Measurements from ENCODE around the gene SESN1.
"Not testable (repeated sequence)": the region's sequence is repeated elsewhere in the genome, so short reads cannot be mapped to it uniquely, and the experiment has no call there.

The SESN1 gene

DNA sequence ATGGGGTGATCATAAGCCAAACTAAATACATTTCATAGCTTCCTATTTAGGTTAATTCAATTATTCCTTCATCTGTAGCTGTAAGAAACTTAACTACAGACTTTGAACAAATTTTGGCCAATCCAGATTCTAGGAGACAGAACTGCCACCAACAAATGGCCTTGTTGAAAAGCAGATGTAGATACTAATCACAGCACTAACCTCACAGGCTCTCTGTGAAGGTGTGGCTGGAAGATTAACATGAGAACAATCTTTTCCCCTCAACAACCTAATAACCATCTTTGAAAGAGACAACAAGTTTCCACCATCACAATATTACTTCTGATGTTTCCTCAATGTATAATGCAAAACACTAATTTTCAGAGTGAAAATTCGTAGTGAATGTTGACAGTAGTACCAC is 87.8 kb downstream of the SESN1 start:
- in situ Hi-C loops (cut with MboI; ENCODE audit: low sequenced_read_pairs) = no loop called here

DNA sequence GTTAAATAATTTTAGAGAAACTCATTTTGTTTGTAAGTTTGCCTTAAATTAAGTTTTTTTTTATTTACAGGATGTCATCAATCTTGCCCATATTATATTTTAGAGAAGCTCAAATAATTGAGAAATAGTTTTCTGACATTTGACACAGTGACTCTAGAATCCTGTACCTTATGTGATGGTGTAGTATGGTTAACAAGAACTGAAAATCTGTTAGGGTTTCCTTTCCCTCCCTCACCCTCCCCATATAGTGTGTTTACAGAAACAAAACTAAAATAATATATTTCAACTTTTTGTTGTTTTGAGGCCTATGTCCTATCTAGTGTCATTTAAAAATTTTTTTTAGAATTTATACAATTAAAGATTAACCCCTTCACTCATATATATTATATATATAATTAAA is 91.8 kb downstream of the SESN1 start:
- in situ Hi-C loops (cut with MboI; ENCODE audit: low sequenced_read_pairs) = no loop called here

DNA sequence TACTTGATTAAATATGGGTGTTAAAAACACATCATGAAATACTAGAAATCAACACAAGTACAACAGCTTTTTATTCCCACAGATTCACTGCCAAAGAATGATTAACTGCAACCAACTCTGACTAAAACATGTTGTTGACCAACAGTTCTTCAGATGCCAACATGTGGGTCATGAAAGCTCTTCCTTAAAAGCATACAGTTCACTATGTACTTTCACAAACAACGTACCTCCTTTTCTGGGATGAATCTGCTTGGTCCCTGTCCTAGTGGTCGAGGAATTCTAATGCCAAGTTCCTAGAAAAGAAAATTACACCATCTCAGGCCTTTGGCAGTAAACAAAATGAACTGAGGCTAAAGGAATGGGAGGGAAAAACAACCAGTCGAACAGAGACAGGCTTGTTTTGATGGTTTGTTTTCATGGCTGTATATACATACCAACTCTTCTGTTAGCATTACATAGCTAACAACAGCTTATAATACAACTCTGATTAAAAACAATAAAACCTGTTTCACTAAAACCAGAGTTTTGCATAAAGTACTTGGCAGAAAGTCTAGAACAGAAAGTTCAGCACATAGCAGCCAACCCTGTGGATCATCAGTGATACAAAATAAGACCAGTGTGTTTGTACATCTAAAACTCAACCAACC is 92.5 kb downstream of the SESN1 start:
- in situ Hi-C loops (cut with MboI; ENCODE audit: low sequenced_read_pairs) = no loop called here

DNA sequence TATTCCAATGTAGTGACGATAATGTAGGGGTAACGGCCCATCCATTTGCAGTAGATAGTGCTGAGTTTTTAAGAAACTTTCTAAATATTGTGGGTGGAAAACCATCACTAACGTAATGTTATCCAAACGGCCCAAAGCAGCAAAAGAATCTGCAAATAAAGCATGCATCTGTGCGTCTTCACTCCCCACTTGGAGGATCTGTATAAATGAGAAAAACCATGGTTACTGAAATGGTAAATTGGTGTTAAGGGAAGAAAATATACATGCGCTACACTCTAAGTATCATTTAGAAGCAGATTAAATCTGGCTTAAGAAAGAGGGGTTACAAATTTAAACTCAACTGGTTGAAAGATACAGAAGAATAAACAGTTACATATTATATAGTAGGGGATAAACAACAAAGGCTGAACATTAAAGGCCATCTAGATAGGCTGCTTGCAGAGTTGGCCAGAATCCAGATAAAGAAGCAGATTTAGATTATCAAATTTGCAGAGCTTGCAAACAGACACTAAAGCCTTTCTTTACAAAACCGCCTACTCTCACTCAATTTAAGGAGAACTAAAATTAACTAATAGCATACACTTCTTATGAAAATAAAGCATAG is 93.3 kb downstream of the SESN1 start:
- in situ Hi-C loops (cut with MboI; ENCODE audit: low sequenced_read_pairs) = no loop called here

DNA sequence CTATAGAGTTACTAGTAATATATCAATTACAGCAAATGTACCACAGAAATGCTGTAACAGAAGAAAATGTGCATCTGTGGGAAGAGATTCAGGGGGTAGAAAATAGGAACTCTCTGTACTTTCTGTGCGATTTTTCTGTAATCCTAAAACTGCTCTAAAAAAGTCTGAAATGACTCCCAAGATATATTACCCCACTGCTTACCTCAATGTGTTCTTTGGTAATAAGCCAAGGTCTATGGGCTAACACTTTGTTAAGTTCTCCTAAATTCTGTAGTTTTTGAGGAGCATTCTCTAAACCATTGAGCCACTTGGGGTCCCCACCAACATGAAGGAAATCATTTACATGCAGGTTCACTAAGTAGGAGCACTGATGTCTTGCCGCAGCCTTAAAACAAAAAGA is 94.4 kb downstream of the SESN1 start:
- in situ Hi-C loops (cut with MboI; ENCODE audit: low sequenced_read_pairs) = no loop called here

DNA sequence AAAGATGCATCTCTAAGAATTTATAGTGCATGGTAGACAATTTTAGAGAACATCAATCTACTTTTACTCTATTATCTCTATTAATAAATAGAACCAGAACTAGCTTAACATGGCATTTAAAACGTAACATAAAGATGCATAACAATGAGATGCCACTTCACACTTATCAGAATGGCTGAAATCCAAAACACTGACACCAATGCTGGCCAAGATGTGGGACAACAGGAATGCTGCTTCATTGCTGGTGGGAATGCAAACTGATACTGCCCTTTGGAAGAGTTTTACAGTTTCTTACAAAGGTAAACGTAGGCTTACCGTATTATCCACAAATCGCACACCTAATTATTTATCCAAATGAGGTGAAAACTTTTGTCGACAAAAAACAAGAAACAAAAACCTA is 95.2 kb downstream of the SESN1 start:
- in situ Hi-C loops (cut with MboI; ENCODE audit: low sequenced_read_pairs) = no loop called here

DNA sequence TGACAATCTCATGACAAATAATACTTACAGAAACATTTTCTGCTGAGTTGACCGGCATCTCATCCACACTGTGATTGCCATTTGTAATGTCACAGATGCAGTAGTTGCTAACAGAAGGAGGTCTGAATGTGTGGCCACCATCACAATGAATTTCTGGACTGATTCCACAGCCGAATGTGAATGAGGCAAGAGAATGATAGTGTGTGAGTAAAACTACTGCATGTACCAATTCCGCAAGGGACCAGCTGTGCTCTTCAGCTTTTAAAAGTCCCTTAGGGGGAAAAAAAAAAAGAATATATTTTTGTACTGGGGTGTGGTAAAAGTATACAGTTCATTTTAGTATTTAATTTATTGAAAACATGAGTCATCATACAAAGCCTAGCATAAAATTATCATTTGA is 96.2 kb downstream of the SESN1 start:
- in situ Hi-C loops (cut with MboI; ENCODE audit: low sequenced_read_pairs) = no loop called here

DNA sequence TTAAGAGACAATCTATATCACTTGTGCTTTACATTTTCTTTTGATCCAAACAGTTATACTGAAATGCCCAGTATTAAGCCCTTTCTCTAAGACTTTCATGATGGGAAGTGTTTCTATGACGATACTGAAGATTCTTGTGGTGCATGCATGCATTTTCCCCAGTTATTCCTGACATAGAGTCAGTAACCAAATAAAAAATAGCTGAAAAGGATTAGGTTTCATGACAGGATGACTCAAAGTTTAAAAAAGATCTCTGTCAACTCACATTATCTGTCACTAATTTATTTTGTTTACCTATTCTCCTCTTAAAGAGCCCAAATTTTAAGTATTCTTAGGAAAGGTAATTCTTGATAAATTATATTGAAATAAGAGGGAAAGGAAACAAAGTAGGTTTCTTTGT is 98.4 kb downstream of the SESN1 start:
- in situ Hi-C loops (cut with MboI; ENCODE audit: low sequenced_read_pairs) = no loop called here

DNA sequence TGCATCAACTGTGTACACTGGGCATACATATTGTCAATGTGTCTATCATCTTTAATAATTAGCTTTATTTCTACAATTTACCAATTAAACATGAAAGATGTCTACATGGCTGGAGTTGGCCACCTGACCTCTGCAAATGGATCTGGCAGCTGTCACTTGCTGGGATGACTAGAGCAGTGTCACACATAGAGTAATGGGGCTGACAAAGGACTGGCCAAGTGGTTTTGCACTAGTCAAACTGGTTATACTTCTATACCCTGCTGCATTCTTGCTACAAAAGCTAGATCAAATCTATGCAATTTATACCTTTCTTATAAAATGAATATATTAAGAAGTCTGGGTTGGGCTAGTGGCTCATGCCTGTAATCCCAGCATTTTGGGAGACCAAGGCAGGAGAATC is 99.3 kb downstream of the SESN1 start:
- in situ Hi-C loops (cut with MboI; ENCODE audit: low sequenced_read_pairs) = no loop called here

DNA sequence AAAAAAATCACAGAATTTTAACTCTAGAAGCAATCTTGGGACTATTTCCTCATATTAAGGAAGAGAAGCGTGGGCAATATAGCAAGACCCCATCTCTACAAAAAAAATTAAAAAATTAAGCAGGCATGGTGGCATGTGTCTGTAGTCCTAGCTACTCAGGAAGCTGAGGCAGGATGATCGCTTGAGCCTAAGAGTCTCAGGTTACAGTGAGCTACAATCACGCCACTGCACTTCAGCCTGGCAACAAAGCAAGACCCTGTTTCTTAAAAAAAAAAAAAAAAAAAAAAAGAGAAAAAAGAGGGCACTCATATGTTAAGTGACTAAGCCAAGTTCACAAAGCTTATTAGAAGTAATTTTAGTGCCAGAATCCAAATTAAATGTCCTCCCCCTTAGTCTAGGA is 100.8 kb downstream of the SESN1 start:
- in situ Hi-C loops (cut with MboI; ENCODE audit: low sequenced_read_pairs) = no loop called here

DNA sequence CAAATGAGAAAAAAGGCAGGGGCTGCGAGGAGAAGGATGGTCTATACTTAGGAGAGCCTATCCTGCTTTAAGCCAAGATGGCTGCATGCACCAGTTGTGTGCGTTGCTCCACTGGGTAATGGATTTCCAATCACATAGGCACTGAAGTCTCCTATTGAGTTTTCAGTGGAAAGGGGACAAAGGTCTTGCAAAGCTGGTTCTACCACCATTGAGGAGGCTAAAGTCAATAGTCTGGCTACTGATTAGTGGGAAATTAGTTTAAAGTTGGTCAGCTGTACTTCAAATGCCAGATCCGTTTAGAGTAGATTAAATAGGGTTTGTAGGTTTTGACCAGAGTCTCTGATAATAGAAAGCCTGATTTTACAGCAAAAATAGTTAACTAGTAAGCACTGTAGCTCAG is 104.9 kb downstream of the SESN1 start:
- in situ Hi-C loops (cut with MboI; ENCODE audit: low sequenced_read_pairs) = no loop called here

DNA sequence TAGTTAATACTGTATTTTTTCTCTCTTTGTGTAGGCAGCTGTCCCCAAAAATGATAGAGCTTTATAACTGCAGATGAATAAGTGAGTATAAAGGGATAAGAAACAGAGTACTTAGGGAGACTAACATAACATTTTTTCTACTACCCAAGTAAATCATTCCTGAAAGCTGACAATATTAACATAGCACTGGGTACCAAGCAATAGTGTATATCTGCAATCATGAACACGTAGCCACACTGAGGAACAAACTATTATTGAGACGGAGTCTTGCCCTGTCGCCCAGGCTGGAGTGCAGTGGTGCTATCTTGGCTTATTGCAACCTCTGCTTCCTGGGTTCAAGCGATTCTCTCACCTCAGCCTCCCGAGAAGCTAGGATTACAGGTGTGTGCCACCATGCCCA is 105.9 kb downstream of the SESN1 start:
- in situ Hi-C loops (cut with MboI; ENCODE audit: low sequenced_read_pairs) = no loop called here

DNA sequence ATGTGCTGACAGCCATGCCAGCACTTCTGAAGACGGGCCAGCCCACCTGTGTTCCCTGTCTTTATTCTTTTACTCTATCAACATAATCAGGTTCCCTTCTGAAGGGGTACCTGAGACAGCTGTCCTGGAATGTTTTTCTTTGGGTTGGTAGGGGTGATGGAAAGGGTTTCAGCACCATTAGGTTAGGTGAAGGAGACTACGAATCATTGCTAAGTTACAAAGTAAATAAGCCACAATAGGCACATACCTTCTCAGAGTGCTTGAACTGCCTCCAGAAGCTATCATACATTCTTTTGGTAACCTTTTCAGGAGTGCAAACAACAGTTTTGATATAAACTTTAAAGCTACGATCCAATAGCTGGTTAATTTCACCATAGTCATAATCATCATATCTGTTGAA is 106.3 kb downstream of the SESN1 start:
- in situ Hi-C loops (cut with MboI; ENCODE audit: low sequenced_read_pairs) = no loop called here

DNA sequence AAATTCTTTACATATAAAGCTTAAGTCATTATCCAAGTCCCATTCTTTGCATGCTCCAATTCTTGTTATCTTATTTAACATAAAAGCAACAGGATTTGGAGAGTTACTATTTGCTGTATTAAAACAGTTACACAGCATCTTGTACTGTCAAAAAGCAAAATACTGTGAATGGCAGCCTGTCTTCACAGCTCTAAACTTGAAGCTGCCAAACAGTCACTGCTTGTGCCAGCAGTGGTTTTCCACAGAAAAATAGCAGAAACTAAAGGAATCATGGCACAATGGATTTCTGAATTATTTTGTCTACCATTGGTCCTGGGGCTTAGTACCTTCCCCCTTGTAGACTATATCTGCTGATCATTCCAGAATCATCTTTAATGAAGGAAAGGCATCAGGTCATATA is 107.5 kb downstream of the SESN1 start:
- in situ Hi-C loops (cut with MboI; ENCODE audit: low sequenced_read_pairs) = no loop called here

DNA sequence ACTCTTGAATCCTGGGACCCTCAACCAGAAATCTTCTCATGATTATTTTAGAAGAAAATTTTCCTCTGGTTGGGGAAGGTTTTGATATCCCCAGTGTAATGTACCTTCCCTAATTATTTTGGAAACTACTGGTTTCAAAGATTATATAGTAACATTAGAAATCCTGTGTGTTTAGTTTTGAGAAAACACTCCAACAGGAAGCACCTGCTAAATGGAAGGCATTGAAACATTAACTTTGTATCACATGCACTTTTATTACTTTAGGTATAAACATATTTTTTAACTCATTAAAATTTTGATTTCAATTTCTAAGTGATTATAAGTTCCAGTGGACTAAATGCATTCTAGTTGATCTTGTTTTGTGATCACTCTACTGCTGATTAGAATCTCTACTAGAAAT is 109.3 kb downstream of the SESN1 start:
- in situ Hi-C loops (cut with MboI; ENCODE audit: low sequenced_read_pairs) = no loop called here

DNA sequence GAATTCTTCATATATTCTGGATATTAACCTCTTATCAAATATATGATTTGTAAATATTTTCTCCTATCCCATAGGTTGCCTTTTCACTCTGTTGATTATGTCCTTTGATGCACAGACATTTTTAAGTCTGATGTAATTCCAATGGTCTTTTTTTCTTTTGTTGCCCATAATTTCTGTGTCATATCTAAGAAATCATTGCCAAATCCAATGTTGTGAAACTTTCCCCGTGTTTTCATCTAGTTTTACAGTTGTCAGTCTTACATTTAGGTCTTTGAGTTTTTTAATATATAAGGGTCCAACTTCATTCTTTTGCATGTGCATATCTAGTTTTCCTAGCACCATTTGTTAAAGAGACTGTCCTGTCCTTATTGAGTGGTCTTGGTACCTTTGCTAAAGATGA is 111.5 kb downstream of the SESN1 start:
- in situ Hi-C loops (cut with MboI; ENCODE audit: low sequenced_read_pairs) = no loop called here

DNA sequence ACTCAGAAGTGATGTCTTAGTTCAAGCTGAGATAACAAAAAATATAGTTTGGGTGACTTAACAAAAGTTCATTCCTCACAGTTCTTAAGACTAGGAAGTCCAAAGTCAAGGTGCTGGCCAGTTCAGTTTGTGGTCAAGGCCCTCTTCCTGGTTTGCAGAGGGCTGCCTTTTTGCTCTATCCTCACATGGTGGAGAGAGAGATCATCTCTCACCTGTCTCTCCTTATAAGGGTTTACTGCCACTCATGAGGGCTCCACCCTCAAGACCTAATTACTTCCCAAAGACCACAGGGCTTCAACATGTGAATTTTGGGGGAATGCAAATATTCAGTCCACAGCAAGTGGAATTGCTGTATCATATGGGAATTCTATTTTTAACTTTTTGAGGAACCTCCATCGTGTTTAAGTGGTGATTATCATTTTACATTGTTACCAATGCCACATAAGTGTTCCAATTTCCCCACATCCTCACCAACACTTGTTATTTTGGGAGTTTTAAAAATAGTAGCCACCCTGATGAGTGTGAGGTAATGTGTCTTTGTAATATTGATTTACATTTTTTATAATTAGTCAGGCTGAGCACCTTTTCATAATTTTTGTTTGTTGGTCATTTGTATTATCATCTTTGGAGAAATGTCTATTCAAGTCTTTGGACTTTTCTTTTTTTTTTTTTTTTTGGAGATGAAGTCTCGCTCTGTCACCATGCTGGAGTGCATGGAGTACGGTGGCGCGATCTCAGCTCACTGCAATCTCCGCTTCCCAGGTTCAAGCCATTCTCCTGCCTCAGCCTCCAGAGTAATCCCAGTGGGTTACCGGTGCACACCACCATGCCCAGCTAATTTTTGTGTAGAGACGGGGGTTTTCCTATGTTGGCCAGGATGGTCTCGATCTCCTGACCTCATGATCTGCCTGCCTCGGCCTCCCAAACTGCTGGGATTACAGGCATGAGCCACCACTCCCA is 112.2 kb downstream of the SESN1 start:
- in situ Hi-C loops (cut with MboI; ENCODE audit: low sequenced_read_pairs) = no loop called here

DNA sequence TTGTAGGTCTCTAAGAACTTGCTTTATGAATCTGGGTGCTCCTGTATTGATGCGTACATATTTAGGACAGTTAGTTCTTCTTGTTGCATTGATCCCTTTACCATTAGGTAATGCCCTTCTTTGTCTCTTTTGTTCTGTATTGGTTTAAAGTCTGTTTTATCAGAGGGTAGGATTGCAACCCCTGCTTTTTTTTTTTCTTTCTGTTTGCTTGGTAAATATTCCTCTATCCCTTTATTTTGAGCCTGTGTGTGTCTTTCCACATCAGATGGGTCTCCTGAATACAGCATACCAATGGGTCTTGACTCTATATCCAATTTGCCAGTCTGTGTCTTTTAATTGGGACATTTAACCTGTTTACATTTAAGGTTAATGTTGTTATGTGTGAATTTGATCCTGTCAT is 116.0 kb downstream of the SESN1 start:
- in situ Hi-C loops (cut with MboI; ENCODE audit: low sequenced_read_pairs) = not testable (repeated sequence)

DNA sequence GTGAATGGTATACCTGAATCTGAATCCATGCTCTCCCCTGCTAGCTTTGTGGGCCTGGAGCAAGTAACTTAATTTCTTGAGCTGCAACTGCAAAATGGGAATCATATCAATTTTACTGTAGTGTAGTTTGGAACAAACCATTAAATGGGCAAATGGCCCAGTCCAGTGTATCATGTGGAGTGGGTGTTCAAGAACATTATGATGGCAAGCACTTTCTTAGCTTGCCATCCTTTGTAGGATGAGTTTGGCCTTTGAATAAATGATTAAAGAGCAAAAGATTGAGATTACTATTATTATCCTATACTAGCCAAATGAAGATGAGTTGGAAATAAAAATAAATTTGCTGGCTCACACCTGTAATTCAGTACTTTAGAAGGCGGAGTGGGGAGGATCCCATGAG is 120.4 kb downstream of the SESN1 start:
- in situ Hi-C loops (cut with MboI; ENCODE audit: low sequenced_read_pairs) = no loop called here

DNA sequence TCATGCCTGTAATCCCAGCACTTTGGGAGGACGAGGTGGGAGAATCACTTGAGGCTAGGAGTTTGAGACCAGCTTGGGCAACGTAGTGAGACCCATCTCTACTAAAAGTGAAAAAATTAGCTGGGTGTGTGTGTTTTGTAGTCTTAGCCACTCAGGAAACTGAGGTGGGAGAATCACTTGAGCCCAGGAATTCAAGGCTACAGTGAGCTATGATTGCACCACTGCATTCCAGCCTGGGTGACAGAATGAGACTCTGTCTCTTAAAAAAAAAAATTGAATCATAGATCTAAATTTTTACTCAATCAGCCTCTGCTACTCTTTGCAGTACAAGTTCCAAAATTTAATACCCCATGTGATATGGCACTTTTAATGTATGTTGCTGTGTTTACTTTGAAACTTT is 124.9 kb downstream of the SESN1 start:
- in situ Hi-C loops (cut with MboI; ENCODE audit: low sequenced_read_pairs) = no loop called here

DNA sequence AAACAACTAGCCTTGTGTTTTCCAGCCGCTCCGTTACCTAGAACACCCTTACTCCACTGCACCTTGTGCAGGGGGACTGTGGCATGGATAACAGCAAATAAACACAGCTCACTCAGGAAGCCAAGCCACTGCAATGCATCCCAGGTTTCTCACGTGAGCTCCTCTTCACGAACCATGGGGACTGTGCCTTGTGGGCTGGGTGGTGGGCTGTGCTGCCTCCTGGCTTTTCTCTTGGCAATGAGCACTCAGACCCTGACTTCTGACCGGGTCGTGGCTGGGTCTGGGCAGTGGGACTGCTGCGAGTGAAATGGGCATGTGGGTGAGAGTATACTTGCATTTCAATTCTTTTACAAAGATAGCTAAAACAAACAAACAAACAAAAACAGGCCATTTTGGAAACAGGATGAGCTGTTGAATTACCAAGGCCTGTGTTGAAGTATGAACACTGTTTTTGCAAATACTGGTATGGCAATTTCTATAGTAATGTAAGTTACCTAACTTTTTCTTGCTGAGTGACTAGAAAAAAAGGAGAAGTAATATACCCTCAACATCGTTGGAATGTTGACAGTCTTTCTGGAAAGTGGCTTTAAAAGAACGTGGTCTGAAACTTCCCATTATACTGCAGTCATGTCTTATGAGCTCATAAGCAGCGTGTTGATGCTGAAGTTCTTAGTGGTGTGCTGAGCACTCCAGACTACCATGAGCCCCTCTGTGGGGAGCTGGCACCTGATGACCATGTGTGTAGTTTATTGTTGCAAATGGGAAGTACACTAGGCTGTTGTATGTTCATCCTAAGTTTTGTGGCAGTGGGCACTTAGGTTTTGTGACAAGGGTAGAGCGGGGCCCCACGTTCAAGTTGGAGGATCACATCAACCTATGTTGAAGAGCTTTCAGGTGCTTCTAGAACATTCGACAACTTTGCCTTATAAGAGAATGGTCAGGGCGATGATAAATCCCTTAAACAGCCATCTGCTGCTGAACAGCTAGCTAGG is 126.0 kb downstream of the SESN1 start:
- in situ Hi-C loops (cut with MboI; ENCODE audit: low sequenced_read_pairs) = no loop called here
